ENCODE data around the gene AQP6.

- TF ChIP-seq, protein P1, sequence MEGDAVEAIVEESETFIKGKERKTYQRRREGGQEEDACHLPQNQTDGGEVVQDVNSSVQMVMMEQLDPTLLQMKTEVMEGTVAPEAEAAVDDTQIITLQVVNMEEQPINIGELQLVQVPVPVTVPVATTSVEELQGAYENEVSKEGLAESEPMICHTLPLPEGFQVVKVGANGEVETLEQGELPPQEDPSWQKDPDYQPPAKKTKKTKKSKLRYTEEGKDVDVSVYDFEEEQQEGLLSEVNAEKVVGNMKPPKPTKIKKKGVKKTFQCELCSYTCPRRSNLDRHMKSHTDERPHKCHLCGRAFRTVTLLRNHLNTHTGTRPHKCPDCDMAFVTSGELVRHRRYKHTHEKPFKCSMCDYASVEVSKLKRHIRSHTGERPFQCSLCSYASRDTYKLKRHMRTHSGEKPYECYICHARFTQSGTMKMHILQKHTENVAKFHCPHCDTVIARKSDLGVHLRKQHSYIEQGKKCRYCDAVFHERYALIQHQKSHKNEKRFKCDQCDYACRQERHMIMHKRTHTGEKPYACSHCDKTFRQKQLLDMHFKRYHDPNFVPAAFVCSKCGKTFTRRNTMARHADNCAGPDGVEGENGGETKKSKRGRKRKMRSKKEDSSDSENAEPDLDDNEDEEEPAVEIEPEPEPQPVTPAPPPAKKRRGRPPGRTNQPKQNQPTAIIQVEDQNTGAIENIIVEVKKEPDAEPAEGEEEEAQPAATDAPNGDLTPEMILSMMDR (IDR thresholded peaks at IDR 0.05; ENCODE audit: low read depth, low read length): no peak
- TF ChIP-seq POLR2A (IDR thresholded peaks at IDR 0.05; ENCODE audit: extremely low read depth, insufficient read length): no peak
- TF ChIP-seq, protein P2, sequence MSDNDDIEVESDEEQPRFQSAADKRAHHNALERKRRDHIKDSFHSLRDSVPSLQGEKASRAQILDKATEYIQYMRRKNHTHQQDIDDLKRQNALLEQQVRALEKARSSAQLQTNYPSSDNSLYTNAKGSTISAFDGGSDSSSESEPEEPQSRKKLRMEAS (IDR thresholded peaks at IDR 0.05; ENCODE audit: low read depth, low read length): no peak
These were observed 51.5 kb downstream of the AQP6 start for GRCh38 chr12:50024227-50024626.

Data from NB4 (cell line).